Activated CD4-positive, alpha-beta memory T cell treated with anti-CD3 and anti-CD28 coated beads for 36 hours (primary cell): ENCODE results near the gene MYO1E. TPM values are rescaled to one million over a fixed set of nuclear protein-coding genes. Genes with fewer than 3 reads are reported as not detected.
A peak's percentile ranks its signal among the peaks of the same experiment; 100 is the strongest.

Experiments used
- CTCF ChIA-PET: fragments of 350-600 bp; sonication (Branson Sonifier 250); formaldehyde crosslinking; loops from one replicate; lab custom pipeline; 2021; ENCODE audit warnings: antibody characterized with exemption, inconsistent platforms; lab: Charles Lee
- POLR2A ChIA-PET: fragments of 350-600 bp; sonication (Branson Sonifier 250); formaldehyde crosslinking; loops from one replicate; lab custom pipeline; 2021; ENCODE audit warnings: antibody characterized with exemption; lab: Charles Lee
- DNase-seq: peaks from one replicate; pipeline ENCODE4 v3.0.0-alpha.2; 2020
- H3K27ac Mint-ChIP-seq: one replicate; pipeline ENCODE4 v1.8.0; 2021; ENCODE audit warnings: mixed read lengths
- H3K27me3 Mint-ChIP-seq: one replicate; pipeline ENCODE4 v1.8.0; 2021; ENCODE audit warnings: mixed read lengths
- H3K36me3 Mint-ChIP-seq: one replicate; pipeline ENCODE4 v1.8.0; 2021; ENCODE audit warnings: mixed read lengths
- H3K4me1 Mint-ChIP-seq: one replicate; pipeline ENCODE4 v1.8.0; 2021; ENCODE audit warnings: low read depth, mixed read lengths
- H3K4me3 Mint-ChIP-seq: one replicate; pipeline ENCODE4 v1.8.0; 2021; ENCODE audit warnings: mild to moderate bottlenecking, mixed read lengths
- H3K9me3 Mint-ChIP-seq: one replicate; pipeline ENCODE4 v1.8.0; 2021; ENCODE audit warnings: mixed read lengths
- intact Hi-C: fragments of 100-400 bp; cut with micrococcal nuclease; formaldehyde crosslinking; loops from one replicate; pipeline ENCODE4 v1.15.1; 2023
- total RNA-seq, 2 experiments: library from RNA; stranded (reverse); gene quantifications; one replicate each; pipeline ENCODE4 v1.2.3, GENCODE V29; 2021

The MYO1E gene
- total RNA-seq, 2 experiments from 2014 or later, result 5.1 to 5.8 TPM

DNA sequence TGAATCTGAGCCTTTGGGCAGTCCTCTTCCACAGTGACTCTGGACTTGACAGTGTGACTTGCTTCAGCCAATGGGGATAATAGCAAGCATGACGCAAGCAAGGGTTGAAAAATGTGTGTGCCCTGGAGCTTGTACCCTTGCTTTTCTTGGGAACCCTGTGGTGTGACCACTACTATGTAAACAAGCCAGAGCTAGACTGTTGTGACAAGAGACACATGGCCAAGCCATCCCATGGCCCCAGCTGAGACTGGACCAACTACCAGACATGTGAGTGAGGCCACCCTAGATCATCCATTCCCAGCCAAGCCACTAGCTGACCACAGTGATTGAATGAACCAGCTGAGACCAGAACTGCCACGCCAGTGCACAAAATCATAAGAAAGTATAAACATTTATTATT, 11.8 kb downstream of the MYO1E start:
- ChIA-PET POLR2A (no interaction called here), CTCF (interaction anchor here (0.6 to 0.9 kb wide), 2 partner anchors 10 to 19 kb away, joined by 3 to 4 read pairs; no protein-coding TSS in a partner anchor)
- Mint-ChIP-seq H3K27ac (no peak overlapping the region), H3K9me3 (no peaks in the 10 kb centered on the region), H3K4me1 (no peaks in the 10 kb centered on the region), H3K27me3 (peaks cover 15% of the 10 kb centered on the region), H3K4me3 (no peak overlapping the region), H3K36me3 (no peaks in the 10 kb centered on the region)
- no peak for DNase-seq
- intact Hi-C loops, result no loop called here

GRCh38 chr15:59360305-59360704, 12.4 kb downstream of the MYO1E start:
- H3K4me3 Mint-ChIP-seq, result no peak overlapping the region
- intact Hi-C loops, result no loop called here
- H3K36me3 Mint-ChIP-seq, result no peaks in the 10 kb centered on the region
- H3K27ac Mint-ChIP-seq, result no peak overlapping the region
- no peak for DNase-seq
- POLR2A ChIA-PET, result no interaction called here
- no peaks in the 10 kb centered on the region for H3K9me3 Mint-ChIP-seq
- peaks cover 17% of the 10 kb centered on the region for H3K27me3 Mint-ChIP-seq
- H3K4me1 Mint-ChIP-seq, result no peaks in the 10 kb centered on the region
- CTCF ChIA-PET, result interaction anchor here (0.6 kb wide), 2 partner anchors 9 to 217 kb away, joined by 3 to 4 read pairs; no protein-coding TSS in a partner anchor

DNA sequence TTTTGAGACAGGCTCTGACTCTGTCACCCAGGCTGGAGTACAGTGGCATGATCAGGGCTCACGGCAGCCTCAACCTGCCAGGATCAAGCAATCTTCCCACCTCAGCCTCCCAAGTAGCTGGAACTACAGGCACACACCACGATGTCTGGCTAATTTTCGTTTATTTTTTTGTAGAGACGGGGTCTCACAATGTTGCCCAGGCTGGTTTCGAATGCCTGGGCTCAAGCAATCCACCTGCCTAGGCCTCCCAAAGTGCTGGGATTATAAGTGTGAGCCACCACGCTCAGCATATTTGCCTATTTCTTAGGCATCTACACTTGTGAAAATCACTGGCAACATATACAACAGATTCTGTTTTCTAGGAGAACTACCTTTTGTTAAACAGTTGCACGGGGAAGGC, 16.9 kb downstream of the MYO1E start:
- POLR2A ChIA-PET, result no interaction called here
- peaks cover 4% of the 10 kb centered on the region for H3K4me1 Mint-ChIP-seq

DNA sequence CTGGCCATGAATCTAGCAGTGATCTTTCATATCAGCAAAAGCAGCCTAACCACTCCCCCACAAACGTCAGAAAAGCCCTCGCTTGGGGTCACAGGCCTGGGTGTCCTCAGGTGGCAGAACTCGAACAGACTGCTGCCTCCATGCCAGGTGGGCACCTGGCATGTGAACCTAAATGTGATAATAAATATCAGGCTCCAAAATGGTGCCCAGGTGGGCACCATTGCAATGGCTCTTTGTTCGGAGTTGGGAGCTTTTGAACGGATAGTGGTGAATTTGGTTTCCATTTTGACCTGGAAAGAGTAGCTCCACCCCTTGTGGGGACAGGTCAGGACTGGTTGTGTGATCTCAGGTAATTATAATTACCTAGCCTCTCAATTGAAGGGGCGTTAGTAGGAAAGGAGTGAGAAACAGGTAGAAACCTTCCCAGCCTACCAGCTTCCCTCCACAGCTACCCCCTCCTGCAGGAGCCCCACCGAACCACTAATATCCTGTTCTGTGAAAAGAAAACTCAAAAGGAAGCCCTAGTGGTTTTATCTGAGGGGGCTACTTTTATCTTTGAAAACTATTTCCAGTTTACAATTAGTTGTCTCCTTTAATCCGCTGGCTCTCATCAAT, 18.1 kb downstream of the MYO1E start:
- H3K4me3 Mint-ChIP-seq, result no peak overlapping the region
- H3K4me1 Mint-ChIP-seq, result peaks cover 12% of the 10 kb centered on the region
- POLR2A ChIA-PET, result no interaction called here
- no peaks in the 10 kb centered on the region for H3K9me3 Mint-ChIP-seq
- no peak for DNase-seq
- H3K36me3 Mint-ChIP-seq, result no peaks in the 10 kb centered on the region
- CTCF ChIA-PET, result no interaction called here
- intact Hi-C loops, result no loop called here
- H3K27ac Mint-ChIP-seq, result no peak overlapping the region
- peaks cover 25% of the 10 kb centered on the region for H3K27me3 Mint-ChIP-seq

More for the DNA sequence above, 16.9 kb downstream of the MYO1E start:
- intact Hi-C loops, result no loop called here
- Mint-ChIP-seq H3K4me3 (no peak overlapping the region), H3K36me3 (no peaks in the 10 kb centered on the region), H3K27me3 (peaks cover 27% of the 10 kb centered on the region), H3K27ac (no peak overlapping the region), H3K9me3 (no peaks in the 10 kb centered on the region)
- CTCF ChIA-PET, result no interaction called here
- no peak for DNase-seq

DNA sequence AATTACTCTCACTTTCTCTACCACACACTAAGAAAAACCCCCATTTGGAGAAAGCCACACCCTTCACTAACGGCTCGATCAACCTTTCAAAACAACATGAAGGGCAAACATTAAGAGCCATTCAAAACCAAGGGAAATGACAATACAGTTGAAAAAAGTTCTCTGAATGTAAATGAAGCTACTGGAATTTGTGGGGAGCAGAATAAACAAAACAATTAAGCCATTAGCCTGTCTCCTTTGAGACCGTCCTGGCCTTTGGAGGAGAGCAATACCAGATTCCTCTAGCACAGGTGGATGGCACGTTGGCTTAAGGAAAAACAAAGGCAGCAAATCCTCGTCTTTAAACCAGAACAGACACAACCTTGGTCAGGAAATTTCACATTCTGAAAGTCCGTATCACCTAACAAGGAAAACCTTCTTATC, 18.7 kb downstream of the MYO1E start:
- intact Hi-C loops, result no loop called here
- DNase-seq, result no peak
- H3K36me3 Mint-ChIP-seq, result no peaks in the 10 kb centered on the region
- peaks cover 14% of the 10 kb centered on the region for H3K4me1 Mint-ChIP-seq
- no peak overlapping the region for H3K27ac Mint-ChIP-seq
- no peak overlapping the region for H3K4me3 Mint-ChIP-seq
- POLR2A ChIA-PET, result no interaction called here
- H3K9me3 Mint-ChIP-seq, result no peaks in the 10 kb centered on the region
- CTCF ChIA-PET, result no interaction called here
- H3K27me3 Mint-ChIP-seq, result peaks cover 25% of the 10 kb centered on the region

GRCh38 chr15:59352683-59353082, 20.0 kb downstream of the MYO1E start:
- no peak for DNase-seq
- Mint-ChIP-seq H3K27ac (no peak overlapping the region), H3K4me3 (no peak overlapping the region), H3K27me3 (peaks cover 19% of the 10 kb centered on the region), H3K4me1 (peaks cover 14% of the 10 kb centered on the region), H3K9me3 (no peaks in the 10 kb centered on the region), H3K36me3 (no peaks in the 10 kb centered on the region)
- CTCF ChIA-PET, result no interaction called here
- intact Hi-C loops, result no loop called here
- POLR2A ChIA-PET, result no interaction called here

DNA sequence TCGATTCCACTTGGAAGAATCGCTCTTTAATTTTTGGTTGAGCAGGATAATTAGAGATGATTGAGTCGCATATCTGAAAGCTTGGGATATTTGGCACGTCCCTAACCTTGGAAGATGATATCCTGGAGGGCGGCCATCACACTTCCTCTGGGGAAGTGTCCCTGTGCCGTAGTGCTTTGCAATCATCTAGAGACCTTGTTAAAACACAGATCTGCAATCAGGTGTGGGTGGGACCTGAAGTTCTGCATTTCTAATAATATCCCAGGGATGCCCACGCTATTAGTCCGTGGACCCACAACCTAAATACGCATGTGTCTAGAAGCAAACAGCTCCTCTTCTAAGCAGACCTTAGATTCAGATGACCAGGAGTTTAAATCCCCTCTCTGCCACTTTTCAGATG, 20.5 kb downstream of the MYO1E start:
- no peak overlapping the region for H3K27ac Mint-ChIP-seq
- H3K4me1 Mint-ChIP-seq, result peaks cover 14% of the 10 kb centered on the region
- H3K27me3 Mint-ChIP-seq, result peaks cover 18% of the 10 kb centered on the region
- ChIA-PET POLR2A (no interaction called here), CTCF (no interaction called here)
- no peaks in the 10 kb centered on the region for H3K9me3 Mint-ChIP-seq
- intact Hi-C loops, result no loop called here
- DNase-seq, result no peak
- no peaks in the 10 kb centered on the region for H3K36me3 Mint-ChIP-seq
- no peak overlapping the region for H3K4me3 Mint-ChIP-seq

GRCh38 chr15:59350421-59350732, 22.3 kb downstream of the MYO1E start:
- no peaks in the 10 kb centered on the region for H3K9me3 Mint-ChIP-seq
- CTCF ChIA-PET, result no interaction called here
- POLR2A ChIA-PET, result no interaction called here
- no peak for DNase-seq
- H3K27ac Mint-ChIP-seq, result no peak overlapping the region
- intact Hi-C loops, result loop anchor here (1.0 kb wide), 1 partner anchor 52 kb away; no protein-coding TSS in a partner anchor
- H3K4me3 Mint-ChIP-seq, result no peak overlapping the region
- no peaks in the 10 kb centered on the region for H3K36me3 Mint-ChIP-seq
- H3K4me1 Mint-ChIP-seq, result peaks cover 14% of the 10 kb centered on the region
- peaks cover 16% of the 10 kb centered on the region for H3K27me3 Mint-ChIP-seq

- peaks cover 11% of the 10 kb centered on the region for H3K4me1 Mint-ChIP-seq
- peak; percentile 53 for DNase-seq
- ChIA-PET POLR2A (no interaction called here), CTCF (no interaction called here)
- H3K36me3 Mint-ChIP-seq, result no peaks in the 10 kb centered on the region
- H3K4me3 Mint-ChIP-seq, result no peak overlapping the region
- no peaks in the 10 kb centered on the region for H3K9me3 Mint-ChIP-seq
- intact Hi-C loops, result loop anchor here (1.0 kb wide), 1 partner anchor 52 kb away; no protein-coding TSS in a partner anchor
- H3K27ac Mint-ChIP-seq, result no peak overlapping the region
- peaks cover 12% of the 10 kb centered on the region for H3K27me3 Mint-ChIP-seq
Observed at GRCh38 chr15:59349680-59350420, 22.8 kb downstream of the MYO1E start.

DNA sequence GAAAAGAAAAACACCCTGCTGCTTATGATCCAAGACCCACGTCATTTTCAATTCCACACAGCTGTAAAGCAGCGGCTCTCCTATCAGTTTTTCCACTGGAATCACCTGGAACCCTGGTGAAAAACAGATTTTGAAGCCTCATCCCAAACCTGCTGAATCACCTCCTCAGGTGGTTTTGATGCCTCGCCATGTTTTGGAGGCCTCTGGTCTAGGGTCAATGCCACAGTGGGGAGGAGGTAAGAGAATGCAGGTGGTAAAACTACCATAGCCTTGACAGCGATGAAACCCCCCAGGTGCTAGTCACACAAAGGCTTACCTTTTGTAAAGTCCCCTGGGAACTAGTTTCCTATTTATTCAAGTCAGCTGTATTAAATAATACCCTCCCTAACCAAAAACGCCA, 24.8 kb downstream of the MYO1E start:
- DNase-seq, result no peak
- ChIA-PET CTCF (no interaction called here), POLR2A (no interaction called here)
- H3K4me1 Mint-ChIP-seq, result peaks cover 10% of the 10 kb centered on the region
- H3K27me3 Mint-ChIP-seq, result peaks cover 13% of the 10 kb centered on the region
- no peaks in the 10 kb centered on the region for H3K36me3 Mint-ChIP-seq
- intact Hi-C loops, result no loop called here
- H3K9me3 Mint-ChIP-seq, result no peaks in the 10 kb centered on the region
- H3K4me3 Mint-ChIP-seq, result no peak overlapping the region
- no peak overlapping the region for H3K27ac Mint-ChIP-seq

GRCh38 chr15:59346951-59347350, 25.7 kb downstream of the MYO1E start:
- no peak for DNase-seq
- Mint-ChIP-seq H3K27ac (no peak overlapping the region), H3K36me3 (no peaks in the 10 kb centered on the region), H3K27me3 (peaks cover 9% of the 10 kb centered on the region), H3K4me3 (no peak overlapping the region), H3K9me3 (no peaks in the 10 kb centered on the region), H3K4me1 (peaks cover 10% of the 10 kb centered on the region)
- ChIA-PET POLR2A (no interaction called here), CTCF (no interaction called here)
- intact Hi-C loops, result no loop called here

- intact Hi-C loops, result no loop called here
- DNase-seq, result no peak
- H3K9me3 Mint-ChIP-seq, result no peaks in the 10 kb centered on the region
- POLR2A ChIA-PET, result interaction anchor here (1.2 kb wide), 1 partner anchor 21 kb away, joined by 3 read pairs; no protein-coding TSS in a partner anchor
- no peak overlapping the region for H3K27ac Mint-ChIP-seq
- H3K36me3 Mint-ChIP-seq, result no peaks in the 10 kb centered on the region
- peaks cover 2% of the 10 kb centered on the region for H3K27me3 Mint-ChIP-seq
- peaks cover 7% of the 10 kb centered on the region for H3K4me1 Mint-ChIP-seq
- no peak overlapping the region for H3K4me3 Mint-ChIP-seq
- CTCF ChIA-PET, result no interaction called here
Observed at GRCh38 chr15:59345326-59345725, 27.3 kb downstream of the MYO1E start.
